ENCODE data around the gene IGF2.

DNA sequence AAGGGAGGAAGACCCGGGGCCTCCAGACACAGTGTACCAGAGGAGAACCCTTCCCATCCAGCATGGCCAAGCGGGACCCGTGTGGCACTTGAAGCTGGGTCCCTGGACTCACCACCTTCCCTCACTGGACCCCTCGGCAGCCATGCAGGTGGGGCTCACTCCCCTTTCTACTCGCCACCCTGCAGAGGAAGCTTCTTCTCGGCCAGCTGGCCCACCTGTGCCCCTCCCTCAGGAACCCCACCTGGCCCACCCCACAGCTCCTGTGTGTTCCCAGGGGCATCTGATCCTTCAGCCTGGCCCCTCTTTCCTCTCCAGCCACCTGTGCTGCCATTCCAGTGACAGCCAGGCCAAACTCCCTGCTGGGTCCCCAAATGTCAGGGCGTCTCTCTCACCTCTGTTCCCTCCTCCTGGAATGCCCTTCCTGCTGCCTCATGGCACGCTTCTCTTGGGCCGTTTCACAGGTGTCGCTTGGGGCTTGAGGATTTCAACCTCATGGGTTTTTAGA is 38.0 kb downstream of the IGF2 start:
- TF ChIP-seq CTCF (IDR thresholded peaks at IDR 0.05) (no peak), EZH2 (IDR thresholded peaks at IDR 0.05; ENCODE audit: borderline replicate concordance, insufficient read depth, low read depth, low read length, poor library complexity, severe bottlenecking) (no peak)

Data from B cell (primary cell).